GM12891 (cell line): ENCODE data around the gene ZNF638. TPM values are rescaled to one million over a fixed set of nuclear protein-coding genes. Genes with fewer than 3 reads are reported as not detected.
A peak's percentile ranks its signal among the peaks of the same experiment; 100 is the strongest.

Experiments used
- DNase-seq: peaks from one replicate; pipeline ENCODE4 v3.0.0; 2011; ENCODE audit warnings: low spot score; ENCODE audit not compliant: insufficient read length
- FAIRE-seq: peaks from 2 replicates; lab custom pipeline; 2011; peaks lifted over from hg19 to GRCh38; lab: Jason Lieb, UNC
- PAX5 ChIP-seq: IDR thresholded peaks from 2 replicates; pipeline ENCODE4 v1.6.1; 2011; ENCODE audit warnings: low read length, moderate library complexity, mild to moderate bottlenecking; ENCODE audit not compliant: insufficient read depth, severe bottlenecking
- POLR2A ChIP-seq: IDR thresholded peaks from 2 replicates; pipeline ENCODE4 v1.6.1; 2011; ENCODE audit warnings: low read depth, low read length, control low read depth
- POLR2AphosphoS5 ChIP-seq: IDR thresholded peaks from 2 replicates; pipeline ENCODE4 v1.6.1; 2011; ENCODE audit warnings: low read depth, low read length, control low read depth
- POU2F2 ChIP-seq: IDR thresholded peaks from 2 replicates; pipeline ENCODE4 v1.6.1; 2011; ENCODE audit warnings: low read depth, mild to moderate bottlenecking, control low read depth, low read length, moderate library complexity
- SPI1 ChIP-seq: IDR thresholded peaks from 2 replicates; pipeline ENCODE4 v1.6.1; 2011; ENCODE audit warnings: low read depth, low read length, control low read depth
- TAF1 ChIP-seq: IDR thresholded peaks from 2 replicates; pipeline ENCODE4 v1.6.1; 2011; ENCODE audit warnings: low read depth, low read length, control low read depth
- polyA plus RNA-seq: library from polyadenylated mRNA; unstranded; fragments of >200 nt; gene quantifications from one replicate; pipeline ENCODE4 v1.2.1, GENCODE V29; 2012; ENCODE audit warnings: low read depth, missing spikeins, inconsistent platforms; ENCODE audit not compliant: missing spikeins

Gene ZNF638
- 54.8 TPM for polyA plus RNA-seq

DNA sequence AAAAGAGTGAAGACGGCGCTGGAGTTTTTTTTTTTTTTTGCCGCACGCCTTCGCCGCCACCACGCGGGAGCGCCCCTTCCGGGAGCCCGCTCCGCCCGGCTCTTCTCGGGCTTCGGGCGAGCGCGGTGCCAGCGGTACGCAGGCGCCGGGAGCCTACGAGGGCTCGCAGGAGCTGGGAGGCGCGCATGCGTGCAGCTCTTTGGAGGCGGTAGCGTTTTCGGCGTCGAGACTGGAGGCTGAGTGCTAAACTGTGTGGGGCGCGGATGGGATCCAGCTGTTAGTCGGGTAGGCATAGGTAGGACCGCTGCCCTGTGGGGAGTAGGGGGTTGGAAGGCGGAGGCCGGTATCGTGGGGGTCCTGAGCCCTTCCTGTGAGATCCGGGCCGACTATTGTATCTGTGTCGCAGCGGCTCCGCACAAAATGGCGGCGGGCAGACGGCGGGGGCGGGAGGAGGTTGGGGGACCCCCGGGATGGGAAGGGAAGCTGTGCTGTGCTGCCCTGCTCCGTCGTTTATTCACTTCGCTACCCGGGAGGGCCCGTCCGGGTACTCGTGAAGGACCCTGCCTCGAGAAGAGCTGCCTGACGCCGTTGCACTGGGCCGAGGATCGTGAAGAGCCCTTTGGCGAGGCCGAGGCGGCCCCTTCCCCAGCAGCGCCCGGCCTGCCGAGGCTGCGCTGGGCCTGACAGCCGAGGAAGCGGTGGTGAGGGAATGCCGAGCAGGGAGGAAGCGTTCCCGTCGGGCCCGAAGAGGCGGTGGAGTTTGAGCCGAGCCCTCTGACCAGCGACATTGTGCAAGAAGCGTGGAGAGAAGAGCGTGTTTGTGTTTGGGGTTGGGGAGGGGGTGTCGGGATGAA is at the start of gene ZNF638:
ZNF638 (plus strand) TSS at position 202 of the 854 bp plus-strand sequence. CDS start 17,173 bp downstream, outside the sequence.
- no peak for TF ChIP-seq SPI1
- TF ChIP-seq POU2F2: peak; percentile 73
- peak; percentile 89 for TF ChIP-seq POLR2A
- peak; percentile 47 for TF ChIP-seq TAF1
- peak; percentile 91 for TF ChIP-seq POLR2AphosphoS5
- no peak for TF ChIP-seq PAX5
- peak; percentile 93 for FAIRE-seq
- peak; percentile 93 for DNase-seq

GRCh38 chr2:71281950-71282349 is 49.6 kb upstream of the ZNF638 start:
- no peak for TF ChIP-seq POU2F2
- TF ChIP-seq PAX5: no peak
- TF ChIP-seq POLR2AphosphoS5: no peak
- no peak for TF ChIP-seq POLR2A
- no peak for TF ChIP-seq SPI1
- TF ChIP-seq TAF1: no peak
- FAIRE-seq (no peak), DNase-seq (no peak)

DNA sequence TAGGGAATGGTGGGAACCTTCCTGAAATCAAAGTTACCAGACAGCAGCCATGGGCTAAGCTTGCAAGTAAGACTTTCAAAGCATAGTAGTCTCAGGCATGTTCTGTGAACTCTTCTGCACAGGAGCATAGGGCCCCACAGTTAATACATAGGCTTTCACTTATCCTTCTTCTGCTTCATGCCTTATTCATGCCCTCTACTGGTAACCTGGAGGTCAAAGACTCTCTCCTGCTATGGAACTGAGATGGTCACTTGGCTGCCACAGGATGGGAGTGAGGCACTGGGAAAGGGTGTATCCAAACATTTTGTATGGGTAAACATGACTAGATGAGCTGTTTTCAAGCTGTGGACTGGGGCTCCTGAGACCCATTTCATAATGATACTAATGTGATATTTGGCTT is 49.1 kb upstream of the ZNF638 start:
- no peak for FAIRE-seq
- no peak for DNase-seq
- no peak for TF ChIP-seq POLR2AphosphoS5
- TF ChIP-seq PAX5: no peak

DNA sequence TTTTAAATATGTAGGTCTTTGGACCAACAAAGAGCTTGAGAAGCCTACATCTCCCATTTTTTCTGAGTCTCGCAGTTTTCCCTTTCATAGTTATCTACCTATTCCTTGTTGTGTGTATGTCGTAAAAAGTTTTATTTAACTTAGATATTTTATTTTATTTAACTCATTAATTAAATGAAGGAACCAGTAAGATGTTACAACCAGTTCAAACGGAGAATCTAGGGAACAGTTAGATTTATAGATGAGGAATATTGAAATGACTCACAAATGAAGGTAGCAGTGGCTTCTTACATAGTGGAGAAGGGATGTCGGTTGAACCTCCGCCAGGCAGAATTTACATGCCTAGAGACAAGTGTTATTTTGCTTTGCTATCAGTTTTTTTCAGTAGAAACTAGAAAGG is 48.5 kb upstream of the ZNF638 start:
- no peak for DNase-seq
- TF ChIP-seq PAX5 (no peak), POU2F2 (no peak), POLR2A (no peak), POLR2AphosphoS5 (no peak), SPI1 (no peak), TAF1 (no peak)
- no peak for FAIRE-seq

DNA sequence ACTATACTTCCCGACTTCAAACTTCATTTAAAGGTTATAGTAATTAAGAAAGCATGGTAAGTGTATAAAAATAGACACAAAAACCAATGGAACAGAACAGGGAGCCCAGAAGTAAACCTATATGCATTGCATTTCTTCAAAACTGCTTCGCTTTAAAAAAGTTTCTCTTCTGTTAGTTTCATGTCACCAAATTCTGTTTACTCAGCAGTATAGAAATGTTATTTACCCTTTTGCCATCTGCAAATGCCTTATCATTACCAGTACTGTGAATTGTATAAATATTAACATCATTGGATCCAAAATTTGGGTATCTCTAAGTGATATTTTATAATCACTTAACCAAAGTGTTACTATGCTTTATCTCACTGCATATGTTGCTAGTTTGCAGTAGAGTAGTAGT is 45.9 kb upstream of the ZNF638 start:
- no peak for DNase-seq
- FAIRE-seq: no peak
- no peak for TF ChIP-seq TAF1
- no peak for TF ChIP-seq PAX5
- TF ChIP-seq POLR2AphosphoS5: no peak

DNA sequence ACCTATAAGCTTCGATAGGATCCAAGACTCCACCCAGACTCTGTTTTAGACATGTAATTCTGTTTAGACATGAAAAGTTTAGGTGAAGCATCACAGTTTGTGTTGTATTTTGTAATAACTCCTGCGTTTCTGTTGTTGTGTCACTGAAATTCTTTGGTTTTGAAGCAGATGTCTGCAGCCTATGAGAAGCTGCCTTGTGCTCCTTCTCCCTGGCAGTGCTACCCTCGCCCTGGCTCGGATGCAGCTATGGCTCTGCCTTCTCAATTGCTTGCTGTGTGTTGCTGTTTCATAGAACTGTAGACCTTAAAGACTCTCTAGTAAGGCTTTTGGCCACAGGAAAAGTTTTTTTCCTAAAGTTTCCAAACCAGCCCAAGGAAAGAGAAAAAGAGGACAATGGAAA is 40.2 kb upstream of the ZNF638 start:
- DNase-seq (no peak), FAIRE-seq (no peak)
- no peak for TF ChIP-seq SPI1
- TF ChIP-seq TAF1: no peak
- no peak for TF ChIP-seq POLR2A
- TF ChIP-seq POLR2AphosphoS5: no peak

GRCh38 chr2:71292159-71292558 is 39.4 kb upstream of the ZNF638 start:
- FAIRE-seq (no peak), DNase-seq (no peak)
- TF ChIP-seq POLR2A (no peak), POU2F2 (no peak), TAF1 (no peak), SPI1 (no peak), PAX5 (no peak), POLR2AphosphoS5 (no peak)

DNA sequence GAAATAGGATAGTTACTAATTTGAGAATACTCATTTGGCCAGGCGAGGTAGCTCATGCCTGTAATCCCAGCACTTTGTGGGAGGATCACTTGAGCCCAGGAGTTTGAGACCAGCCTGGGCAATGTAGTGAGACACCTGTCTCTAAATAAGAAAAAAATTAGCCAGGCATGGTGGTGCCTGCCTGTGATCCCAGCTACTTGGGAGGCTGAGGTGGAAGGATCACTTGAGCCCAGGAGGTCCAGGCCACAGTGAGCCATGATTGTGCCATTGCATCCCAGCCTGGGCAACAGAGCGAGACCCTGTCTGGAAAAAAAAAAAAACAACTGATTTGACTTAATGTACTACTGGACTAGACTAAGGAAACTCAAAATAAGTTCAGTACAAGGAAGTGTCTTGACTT is 32.7 kb upstream of the ZNF638 start:
- DNase-seq (no peak), FAIRE-seq (no peak)
- TF ChIP-seq POU2F2: no peak
- no peak for TF ChIP-seq PAX5
- no peak for TF ChIP-seq SPI1

DNA sequence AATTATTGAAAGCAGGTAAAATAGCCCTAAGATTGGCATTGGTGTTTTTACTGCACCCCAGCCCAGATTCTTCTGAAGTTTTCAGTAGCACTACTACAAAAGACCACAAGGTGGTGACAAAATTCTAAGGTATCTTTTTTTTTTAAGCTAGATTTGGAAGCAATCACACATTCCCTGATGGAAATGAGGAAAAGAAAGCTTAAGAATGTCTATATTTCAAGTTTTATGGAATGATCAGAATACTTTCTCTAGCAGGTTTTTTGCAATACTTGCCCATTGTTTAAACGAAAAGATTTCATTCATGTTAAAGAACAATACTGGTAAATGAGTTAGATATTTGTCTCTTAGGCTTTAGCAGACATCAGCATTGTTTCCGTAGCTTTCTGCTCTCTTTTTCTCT is 32.1 kb upstream of the ZNF638 start:
- DNase-seq: peak; percentile 16
- TF ChIP-seq PAX5 (no peak), TAF1 (no peak), POU2F2 (no peak), POLR2A (no peak), SPI1 (no peak), POLR2AphosphoS5 (no peak)
- no peak for FAIRE-seq

- TF ChIP-seq POLR2AphosphoS5 (no peak), POLR2A (no peak), TAF1 (no peak), PAX5 (no peak), POU2F2 (no peak), SPI1 (no peak)
- FAIRE-seq: no peak
- no peak for DNase-seq
Observed at GRCh38 chr2:71303849-71304248, 27.7 kb upstream of the ZNF638 start.
